ENCODE measurements around the gene TBX19. TPM values are rescaled to one million over a fixed set of nuclear protein-coding genes. Genes with fewer than 3 reads are reported as not detected.

The TBX19 gene
- total RNA-seq, 1 experiment from 2014 or later, result 2.8 TPM

GRCh38 chr1:168279253-168279652 is 1.4 kb upstream of the TBX19 start:
- H3K9me3 Mint-ChIP-seq (ENCODE audit: unreplicated experiment), result no peaks in the 10 kb centered on the region
- no peak for TF ChIP-seq CTCF (IDR thresholded peaks at IDR 0.05; ENCODE audit: insufficient read depth in 1 of 2, low read depth in 1 of 2, low read length in 1 of 2, severe bottlenecking in 1 of 2, unreplicated experiment in 1 of 2)
- CTCF ChIA-PET, result no interaction called here

DNA sequence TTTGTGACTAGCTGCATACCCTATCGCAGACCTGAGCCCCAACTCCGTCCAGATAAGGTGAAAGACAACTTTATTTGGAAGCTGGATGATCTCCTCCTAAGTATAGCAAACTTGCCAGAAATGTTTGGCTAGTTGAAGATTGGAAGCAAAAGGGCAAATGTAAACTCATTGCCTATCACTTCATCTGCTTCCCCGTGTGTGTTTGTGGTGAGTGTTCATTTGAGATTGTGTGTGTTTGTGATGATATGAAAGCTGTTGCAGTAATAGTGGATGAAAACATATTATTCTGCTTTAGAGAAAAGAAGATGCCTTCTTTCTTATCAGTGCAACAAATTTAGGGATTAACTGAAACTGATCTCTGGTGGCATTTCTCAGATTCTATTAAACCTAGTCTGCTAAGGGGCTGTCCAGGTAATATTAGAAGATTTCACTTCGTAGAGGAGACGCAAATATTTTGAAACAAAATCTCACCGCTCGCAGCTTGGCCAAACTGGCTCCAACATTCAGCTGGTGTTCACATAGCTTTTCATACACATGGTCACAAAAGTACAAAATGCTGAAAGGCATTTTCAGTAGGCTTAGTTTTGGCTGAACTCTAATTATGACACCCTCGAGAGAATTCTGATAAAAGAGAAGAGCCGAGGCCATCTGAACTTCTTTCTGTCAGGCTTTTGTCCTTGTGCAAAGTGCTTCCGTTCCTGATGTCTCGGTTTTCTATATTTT is 1.1 kb downstream of the TBX19 start:
- ChIA-PET POLR2A (no interaction called here), CTCF (no interaction called here)
- H3K9me3 Mint-ChIP-seq (ENCODE audit: unreplicated experiment), result no peaks in the 10 kb centered on the region
- H3K4me1 Mint-ChIP-seq (ENCODE audit: low read depth, unreplicated experiment), result no peaks in the 10 kb centered on the region
- BruUV-seq (replicated peaks), result no TSS peak
- no peak for TF ChIP-seq CTCF (IDR thresholded peaks at IDR 0.05; ENCODE audit: insufficient read depth in 1 of 2, low read depth in 1 of 2, low read length in 1 of 2, severe bottlenecking in 1 of 2, unreplicated experiment in 1 of 2)
- intact Hi-C loops (cut with micrococcal nuclease; ENCODE audit: unreplicated experiment), result no loop called here
- no peak overlapping the region for H3K27ac Mint-ChIP-seq (ENCODE audit: unreplicated experiment)
- Histone ChIP-seq H3K4me3 (ENCODE audit: low read depth, low read length) (no peak overlapping the region), H3K36me3 (ENCODE audit: control insufficient read depth, insufficient read depth, low read length) (no peaks in the 10 kb centered on the region), H3K9me3 (peaks cover 9% of the 10 kb centered on the region; the same call in 1 of the 2 replicates), H3K27me3 (replicated peaks; ENCODE audit: control insufficient read depth, insufficient read depth, low read length) (no peaks in the 10 kb centered on the region), H3K4me1 (no peaks in the 10 kb centered on the region)
- no peak for DNase-seq
- H3K27me3 Mint-ChIP-seq (ENCODE audit: insufficient read depth, unreplicated experiment), result no peaks in the 10 kb centered on the region
- H3K36me3 Mint-ChIP-seq (ENCODE audit: insufficient read depth, unreplicated experiment), result no peaks in the 10 kb centered on the region
- no peak overlapping the region for H3K4me3 Mint-ChIP-seq (ENCODE audit: unreplicated experiment)

More at GRCh38 chr1:168279253-168279652, 1.4 kb upstream of the TBX19 start:
- BruUV-seq (replicated peaks), result no TSS peak
- Histone ChIP-seq H3K4me1 (no peaks in the 10 kb centered on the region), H3K27me3 (replicated peaks; ENCODE audit: control insufficient read depth, insufficient read depth, low read length) (no peaks in the 10 kb centered on the region), H3K9me3 (peaks cover 14% of the 10 kb centered on the region; the same call in 1 of the 2 replicates), H3K36me3 (ENCODE audit: control insufficient read depth, insufficient read depth, low read length) (no peaks in the 10 kb centered on the region), H3K4me3 (ENCODE audit: low read depth, low read length) (no peak overlapping the region)
- no peak overlapping the region for H3K27ac Mint-ChIP-seq (ENCODE audit: unreplicated experiment)
- H3K4me3 Mint-ChIP-seq (ENCODE audit: unreplicated experiment), result no peak overlapping the region
- no peaks in the 10 kb centered on the region for H3K27me3 Mint-ChIP-seq (ENCODE audit: insufficient read depth, unreplicated experiment)
- DNase-seq, result no peak
- no peaks in the 10 kb centered on the region for H3K4me1 Mint-ChIP-seq (ENCODE audit: low read depth, unreplicated experiment)
- intact Hi-C loops (cut with micrococcal nuclease; ENCODE audit: unreplicated experiment), result no loop called here
- POLR2A ChIA-PET, result no interaction called here
- no peaks in the 10 kb centered on the region for H3K36me3 Mint-ChIP-seq (ENCODE audit: insufficient read depth, unreplicated experiment)

GRCh38 chr1:168285521-168285790 is 4.8 kb downstream of the TBX19 start:
- Histone ChIP-seq H3K36me3 (ENCODE audit: control insufficient read depth, insufficient read depth, low read length) (no peaks in the 10 kb centered on the region), H3K4me1 (no peaks in the 10 kb centered on the region), H3K4me3 (ENCODE audit: low read depth, low read length) (no peak overlapping the region), H3K27me3 (replicated peaks; ENCODE audit: control insufficient read depth, insufficient read depth, low read length) (no peaks in the 10 kb centered on the region), H3K9me3 (no peaks in the 10 kb centered on the region)
- H3K36me3 Mint-ChIP-seq (ENCODE audit: insufficient read depth, unreplicated experiment), result no peaks in the 10 kb centered on the region
- ChIA-PET CTCF (no interaction called here), POLR2A (no interaction called here)
- no peak for TF ChIP-seq CTCF (IDR thresholded peaks at IDR 0.05; ENCODE audit: insufficient read depth in 1 of 2, low read depth in 1 of 2, low read length in 1 of 2, severe bottlenecking in 1 of 2, unreplicated experiment in 1 of 2)
- BruUV-seq (replicated peaks), result no TSS peak
- intact Hi-C loops (cut with micrococcal nuclease; ENCODE audit: unreplicated experiment), result no loop called here
- no peaks in the 10 kb centered on the region for H3K27me3 Mint-ChIP-seq (ENCODE audit: insufficient read depth, unreplicated experiment)
- no peak overlapping the region for H3K4me3 Mint-ChIP-seq (ENCODE audit: unreplicated experiment)
- H3K27ac Mint-ChIP-seq (ENCODE audit: unreplicated experiment), result no peak overlapping the region
- DNase-seq, result no peak
- no peaks in the 10 kb centered on the region for H3K9me3 Mint-ChIP-seq (ENCODE audit: unreplicated experiment)
- no peaks in the 10 kb centered on the region for H3K4me1 Mint-ChIP-seq (ENCODE audit: low read depth, unreplicated experiment)
